Progenitor cell of endocrine pancreas (in vitro differentiated cells): ENCODE data around the gene S100A16. TPM values are rescaled to one million over a fixed set of nuclear protein-coding genes. Genes with fewer than 3 reads are reported as not detected.

ENCODE experiments used
- DNase-seq: peaks from one replicate; pipeline ENCODE4 v3.0.0; 2021; ENCODE audit warnings: low spot score; ENCODE audit not compliant: unreplicated experiment
- H3K27ac Mint-ChIP-seq: 2 replicates; pipeline ENCODE4 v1.8.0; 2021; ENCODE audit warnings: mild to moderate bottlenecking, moderate library complexity, mixed read lengths
- H3K27me3 Mint-ChIP-seq: 2 replicates; pipeline ENCODE4 v1.8.0; 2021; ENCODE audit warnings: mixed read lengths
- H3K36me3 Mint-ChIP-seq: 2 replicates; pipeline ENCODE4 v1.8.0; 2022; ENCODE audit warnings: mixed read lengths; ENCODE audit not compliant: insufficient read depth
- H3K4me1 Mint-ChIP-seq: 2 replicates; pipeline ENCODE4 v1.8.0; 2021; ENCODE audit warnings: low read depth, mixed read lengths
- H3K4me3 Mint-ChIP-seq: 2 replicates; pipeline ENCODE4 v1.8.0; 2021; ENCODE audit warnings: low read depth, mild to moderate bottlenecking, moderate library complexity, mixed read lengths
- H3K9me3 Mint-ChIP-seq: 2 replicates; pipeline ENCODE4 v1.8.0; 2021; ENCODE audit warnings: low read depth, mixed read lengths
- CTCF ChIP-seq: fragments of 200-600 bp; sonication (generic); IDR thresholded peaks from one replicate; pipeline ENCODE4 v1.5.0; 2021; ENCODE audit warnings: antibody characterized with exemption, mild to moderate bottlenecking; ENCODE audit not compliant: unreplicated experiment
- total RNA-seq: library from RNA; stranded (reverse); gene quantifications from 2 replicates; pipeline ENCODE4 v1.2.1, GENCODE V29; 2021

Gene S100A16
- total RNA-seq, 1 donor from 2014 or later = 46.8 TPM

GRCh38 chr1:153561466-153561985, 51.4 kb downstream of the S100A16 start:
- Mint-ChIP-seq H3K36me3 (no peaks in the 10 kb centered on the region), H3K4me3 (no peak overlapping the region), H3K27me3 (no peaks in the 10 kb centered on the region), H3K27ac (no peak overlapping the region), H3K9me3 (no peaks in the 10 kb centered on the region), H3K4me1 (peaks cover 8% of the 10 kb centered on the region)
- no peak for DNase-seq
- no peak for TF ChIP-seq CTCF

GRCh38 chr1:153560771-153561465, 52.0 kb downstream of the S100A16 start:
- no peak for TF ChIP-seq CTCF
- no peaks in the 10 kb centered on the region for H3K36me3 Mint-ChIP-seq
- no peaks in the 10 kb centered on the region for H3K9me3 Mint-ChIP-seq
- H3K27ac Mint-ChIP-seq = no peak overlapping the region
- H3K4me3 Mint-ChIP-seq = no peak overlapping the region
- H3K4me1 Mint-ChIP-seq = peaks cover 5% of the 10 kb centered on the region
- DNase-seq = no peak
- no peaks in the 10 kb centered on the region for H3K27me3 Mint-ChIP-seq

- TF ChIP-seq CTCF = no peak
- no peak overlapping the region for H3K27ac Mint-ChIP-seq
- H3K4me1 Mint-ChIP-seq = peaks cover under 1% of the 10 kb centered on the region
- no peak for DNase-seq
- no peaks in the 10 kb centered on the region for H3K36me3 Mint-ChIP-seq
- no peaks in the 10 kb centered on the region for H3K27me3 Mint-ChIP-seq
- no peaks in the 10 kb centered on the region for H3K9me3 Mint-ChIP-seq
- no peak overlapping the region for H3K4me3 Mint-ChIP-seq
These were observed 52.7 kb downstream of the S100A16 start for GRCh38 chr1:153560241-153560640.

DNA sequence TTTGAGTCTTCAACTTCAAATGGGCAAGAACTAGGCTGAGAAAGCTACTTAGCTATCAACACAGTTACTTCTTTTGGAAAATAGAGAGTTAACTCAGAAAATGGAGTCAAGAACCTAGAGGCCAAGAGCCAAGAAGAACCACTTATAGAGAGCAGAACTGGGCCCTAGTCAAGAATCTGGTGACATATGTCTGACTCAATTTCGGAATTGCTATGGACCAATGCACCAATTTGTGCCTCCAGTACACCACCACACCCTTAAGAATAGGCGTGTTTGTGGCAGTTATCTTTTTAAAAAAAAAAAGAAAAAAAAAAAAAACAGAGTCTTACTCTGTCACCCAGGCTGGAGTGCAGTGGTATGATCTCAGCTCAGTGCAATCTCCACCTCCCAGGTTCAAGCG, 55.1 kb downstream of the S100A16 start:
- no peaks in the 10 kb centered on the region for H3K36me3 Mint-ChIP-seq
- H3K27me3 Mint-ChIP-seq = no peaks in the 10 kb centered on the region
- H3K4me3 Mint-ChIP-seq = no peak overlapping the region
- H3K27ac Mint-ChIP-seq = no peak overlapping the region
- no peak for TF ChIP-seq CTCF
- no peak for DNase-seq
- no peaks in the 10 kb centered on the region for H3K9me3 Mint-ChIP-seq
- H3K4me1 Mint-ChIP-seq = no peaks in the 10 kb centered on the region

Other genes with a start within 250 kb of the S100A16 start
- gene S100A12, start 237.5 kb downstream of the S100A16 start, total RNA-seq = not detected in 2 replicates
- not detected in 2 replicates for gene S100A8, start 222.1 kb downstream of the S100A16 start, total RNA-seq
- not detected in 2 replicates for gene S100A7A, start 196.6 kb downstream of the S100A16 start, total RNA-seq
- not detected in 2 replicates for gene S100A7, start 152.5 kb downstream of the S100A16 start, total RNA-seq
- gene S100A6, start 77.1 kb downstream of the S100A16 start, total RNA-seq = 12.5 and 14.8 TPM in 2 replicates
- gene S100A5, start 72.2 kb downstream of the S100A16 start, total RNA-seq = not detected in 2 replicates
- gene S100A4, start 67.3 kb downstream of the S100A16 start, total RNA-seq = 7.6 and 11.1 TPM in 2 replicates
- gene S100A3, start 63.9 kb downstream of the S100A16 start, total RNA-seq = 0.46 and 1.5 TPM in 2 replicates
- 0.36 and 1.6 TPM in 2 replicates for gene S100A2, start 47.3 kb downstream of the S100A16 start, total RNA-seq
- 1.4 and 2.8 TPM in 2 replicates for gene S100A14, start 3.2 kb upstream of the S100A16 start, total RNA-seq
- 63.6 and 67.5 TPM in 2 replicates for gene S100A13, start 14.4 kb upstream of the S100A16 start, total RNA-seq
- gene S100A1, start 15.3 kb upstream of the S100A16 start, total RNA-seq = 0.80 TPM in 1 of 2 replicates, not detected in the other
- 128 and 129 TPM in 2 replicates for gene CHTOP, start 20.9 kb upstream of the S100A16 start, total RNA-seq
- gene SNAPIN, start 45.6 kb upstream of the S100A16 start, total RNA-seq = 38.0 and 42.3 TPM in 2 replicates
- 261 and 262 TPM in 2 replicates for gene ILF2, start 57.9 kb upstream of the S100A16 start, total RNA-seq
- gene NPR1, start 65.6 kb upstream of the S100A16 start, total RNA-seq = 0.41 and 0.51 TPM in 2 replicates
- gene INTS3, start 114.9 kb upstream of the S100A16 start, total RNA-seq = 145 and 152 TPM in 2 replicates
- gene SLC27A3, start 162.3 kb upstream of the S100A16 start, total RNA-seq = 29.5 and 36.6 TPM in 2 replicates